ENCODE data around the gene C19orf47. TPM values are rescaled to one million over a fixed set of nuclear protein-coding genes. Genes with fewer than 3 reads are reported as not detected.

Gene C19orf47
- total RNA-seq, 1 experiment from 2014 or later, result 21.2 TPM

DNA sequence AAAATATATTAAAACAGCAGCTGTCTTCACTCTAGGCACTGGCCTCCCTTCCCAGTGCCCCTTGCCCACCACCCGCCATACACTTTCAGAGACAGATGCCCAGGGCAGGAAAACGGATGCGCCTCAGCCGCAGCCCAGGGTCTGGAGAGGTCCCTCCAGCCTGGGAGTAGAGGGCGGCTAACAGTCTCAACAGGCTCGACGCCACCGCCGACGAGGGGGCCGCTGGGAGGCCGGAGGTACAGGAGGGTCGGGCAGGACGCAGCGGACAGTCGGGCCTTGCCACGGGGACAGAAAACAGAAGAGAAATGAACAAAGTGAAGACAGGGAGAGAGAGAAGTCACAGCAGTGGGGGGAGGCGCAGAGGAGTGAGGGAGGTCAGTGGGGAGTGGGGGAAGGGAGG is 27.1 kb downstream of the C19orf47 start:
- no peaks in the 10 kb centered on the region for H3K4me1 ChIP-seq (replicated peaks; ENCODE audit: insufficient read depth)
- no peaks in the 10 kb centered on the region for H3F3A ChIP-seq (ENCODE audit: insufficient read depth, low read depth)
- no peaks in the 10 kb centered on the region for H4K20me1 ChIP-seq (ENCODE audit: insufficient read depth)
- intact Hi-C loops (cut with micrococcal nuclease; ENCODE audit: unreplicated experiment), result no loop called here
- no peak overlapping the region for H3K4me3 ChIP-seq
- BruUV-seq (replicated peaks), result no TSS peak
- no peaks in the 10 kb centered on the region for H3K9me3 ChIP-seq (ENCODE audit: insufficient read depth, low read depth)
- no peaks in the 10 kb centered on the region for H3K9me2 ChIP-seq (ENCODE audit: insufficient read depth)
- H3K79me2 ChIP-seq (ENCODE audit: low read depth), result no peaks in the 10 kb centered on the region
- DNase-seq, result no peak
- ChIA-PET CTCF (no interaction called here), POLR2A (ENCODE audit: unreplicated experiment) (no interaction called here)
- H2AFZ ChIP-seq, result no peak overlapping the region
- H3K27me3 ChIP-seq (ENCODE audit: insufficient read depth, low read depth), result no peaks in the 10 kb centered on the region
- no peak overlapping the region for H3K27ac ChIP-seq
- TF ChIP-seq EZH2 (IDR thresholded peaks at IDR 0.05; ENCODE audit: low read depth), result no peak
- no peak for TF ChIP-seq CTCF (conservative IDR thresholded peaks at IDR 0.05)
- no peaks in the 10 kb centered on the region for H3K36me3 ChIP-seq (ENCODE audit: low read depth)
- no peak overlapping the region for H3K4me2 ChIP-seq

- no peak for TF ChIP-seq CTCF (conservative IDR thresholded peaks at IDR 0.05)
- no peak for TF ChIP-seq EZH2 (IDR thresholded peaks at IDR 0.05; ENCODE audit: low read depth)
- CTCF ChIA-PET, result no interaction called here
- Histone ChIP-seq H3K27ac (no peak overlapping the region), H3K36me3 (ENCODE audit: low read depth) (no peaks in the 10 kb centered on the region), H3K4me2 (no peak overlapping the region), H3K4me3 (no peak overlapping the region), H3K79me2 (ENCODE audit: low read depth) (no peaks in the 10 kb centered on the region), H3K9me2 (ENCODE audit: insufficient read depth) (no peaks in the 10 kb centered on the region), H4K20me1 (ENCODE audit: insufficient read depth) (no peaks in the 10 kb centered on the region), H3K9me3 (ENCODE audit: insufficient read depth, low read depth) (no peaks in the 10 kb centered on the region), H3K27me3 (ENCODE audit: insufficient read depth, low read depth) (no peaks in the 10 kb centered on the region), H3F3A (ENCODE audit: insufficient read depth, low read depth) (no peaks in the 10 kb centered on the region), H2AFZ (no peak overlapping the region), H3K4me1 (replicated peaks; ENCODE audit: insufficient read depth) (no peaks in the 10 kb centered on the region)
- POLR2A ChIA-PET (ENCODE audit: unreplicated experiment), result no interaction called here
- no TSS peak for BruUV-seq (replicated peaks)
- intact Hi-C loops (cut with micrococcal nuclease; ENCODE audit: unreplicated experiment), result no loop called here
- no peak for DNase-seq
These were observed 27.6 kb downstream of the C19orf47 start for GRCh38 chr19:40320558-40320935.

- POLR2A ChIA-PET (ENCODE audit: unreplicated experiment), result no interaction called here
- no peaks in the 10 kb centered on the region for H4K20me1 ChIP-seq (ENCODE audit: insufficient read depth)
- no TSS peak for BruUV-seq (replicated peaks)
- no peaks in the 10 kb centered on the region for H3K36me3 ChIP-seq (ENCODE audit: low read depth)
- no peaks in the 10 kb centered on the region for H3K9me2 ChIP-seq (ENCODE audit: insufficient read depth)
- H3K27me3 ChIP-seq (ENCODE audit: insufficient read depth, low read depth), result no peaks in the 10 kb centered on the region
- TF ChIP-seq EZH2 (IDR thresholded peaks at IDR 0.05; ENCODE audit: low read depth) (no peak), CTCF (conservative IDR thresholded peaks at IDR 0.05) (no peak)
- intact Hi-C loops (cut with micrococcal nuclease; ENCODE audit: unreplicated experiment), result no loop called here
- no peak for DNase-seq
- no peaks in the 10 kb centered on the region for H3K79me2 ChIP-seq (ENCODE audit: low read depth)
- no peaks in the 10 kb centered on the region; the same call in 1 of the 2 replicates for H3F3A ChIP-seq (ENCODE audit: insufficient read depth, low read depth)
- CTCF ChIA-PET, result no interaction called here
- no peak overlapping the region for H3K27ac ChIP-seq
- no peak overlapping the region for H3K4me2 ChIP-seq
- H3K9me3 ChIP-seq (ENCODE audit: insufficient read depth, low read depth), result no peaks in the 10 kb centered on the region
- no peak overlapping the region for H2AFZ ChIP-seq
- no peaks in the 10 kb centered on the region for H3K4me1 ChIP-seq (replicated peaks; ENCODE audit: insufficient read depth)
- no peak overlapping the region for H3K4me3 ChIP-seq
These were observed 30.9 kb downstream of the C19orf47 start for GRCh38 chr19:40317338-40317737.

Data from PC-9 (cell line).